ENCODE measurements around the gene ZDHHC1.

The ZDHHC1 gene

GRCh38 chr16:67447508-67448076 is 31.3 kb upstream of the ZDHHC1 start:
- peak; percentile 25 for DNase-seq (ENCODE audit: low read depth)

GRCh38 chr16:67446968-67447507 is 30.8 kb upstream of the ZDHHC1 start:
- DNase-seq (ENCODE audit: low read depth): no peak

GRCh38 chr16:67445913-67446907 is 29.9 kb upstream of the ZDHHC1 start:
- DNase-seq (ENCODE audit: low read depth): no peak

- no peak for DNase-seq (ENCODE audit: low read depth)
Measured at GRCh38 chr16:67445441-67445912, 29.2 kb upstream of the ZDHHC1 start.

- no peak for DNase-seq (ENCODE audit: low read depth)
Measured at GRCh38 chr16:67445126-67445426, 28.8 kb upstream of the ZDHHC1 start.

- no peak for DNase-seq (ENCODE audit: low read depth)
Measured at GRCh38 chr16:67444259-67445125, 28.2 kb upstream of the ZDHHC1 start.

GRCh38 chr16:67443265-67443664 is 27.0 kb upstream of the ZDHHC1 start:
- no peak for DNase-seq (ENCODE audit: low read depth)

- DNase-seq (ENCODE audit: low read depth): no peak
Measured at GRCh38 chr16:67442581-67443255, 26.4 kb upstream of the ZDHHC1 start.

GRCh38 chr16:67441907-67442306 is 25.6 kb upstream of the ZDHHC1 start:
- no peak for DNase-seq (ENCODE audit: low read depth)

- no peak for DNase-seq (ENCODE audit: low read depth)
Measured at GRCh38 chr16:67441271-67441753, 25.0 kb upstream of the ZDHHC1 start.

- DNase-seq (ENCODE audit: low read depth): no peak
Measured at GRCh38 chr16:67438824-67439393, 22.6 kb upstream of the ZDHHC1 start.

- DNase-seq (ENCODE audit: low read depth): no peak
Measured at GRCh38 chr16:67438098-67438791, 22.0 kb upstream of the ZDHHC1 start.

GRCh38 chr16:67437513-67437912 is 21.2 kb upstream of the ZDHHC1 start:
- DNase-seq (ENCODE audit: low read depth): no peak

GRCh38 chr16:67436640-67437193 is 20.4 kb upstream of the ZDHHC1 start:
- DNase-seq (ENCODE audit: low read depth): no peak

- no peak for DNase-seq (ENCODE audit: low read depth)
Measured at GRCh38 chr16:67435758-67436164, 19.5 kb upstream of the ZDHHC1 start.

GRCh38 chr16:67433131-67433719 is 16.9 kb upstream of the ZDHHC1 start:
- no peak for DNase-seq (ENCODE audit: low read depth)

- no peak for DNase-seq (ENCODE audit: low read depth)
Measured at GRCh38 chr16:67432506-67432890, 16.2 kb upstream of the ZDHHC1 start.

- DNase-seq (ENCODE audit: low read depth): no peak
Measured at GRCh38 chr16:67431775-67432505, 15.7 kb upstream of the ZDHHC1 start.

All from activated gamma-delta T cell treated with anti-CD3 and anti-CD28 coated beads, Interleukin-2, amount 50 U/mL, for 16 hours (primary cell).